Hematopoietic multipotent progenitor cell treated with erythropoietin and hydrocortisone succinate and interleukin-3 and kit ligand, for 8 days (in vitro differentiated cells): ENCODE results near the gene CALN1.
"Not testable (repeated sequence)": the region's sequence is repeated elsewhere in the genome, so short reads cannot be mapped to it uniquely, and the experiment has no call there.

Source experiments
- DNase-seq: peaks from one replicate; pipeline ENCODE4 v3.0.0-alpha.2; 2015

Gene CALN1

DNA sequence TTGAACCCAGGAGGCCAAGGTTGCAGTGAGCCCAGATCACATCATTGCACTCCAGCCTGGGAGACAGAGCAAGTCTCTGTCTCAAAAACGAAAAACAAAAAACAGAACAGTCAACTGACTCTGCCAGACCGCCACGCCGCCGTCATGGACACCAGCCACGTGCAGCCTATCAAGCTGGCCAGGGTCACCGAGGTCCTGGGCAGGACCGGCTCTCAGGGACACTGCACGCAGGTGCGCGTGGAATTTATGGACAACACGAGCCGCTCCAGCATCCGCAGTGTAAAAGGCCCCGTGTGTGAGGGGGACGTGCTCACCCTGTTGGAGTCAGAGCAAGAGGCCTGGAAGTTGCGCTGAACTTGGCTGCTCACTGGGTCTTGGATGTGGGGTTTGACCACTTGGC lies 470.0 kb downstream of the CALN1 start:
- no peak for DNase-seq

GRCh38 chr7:71937840-71938371 lies 474.2 kb downstream of the CALN1 start:
- no peak for DNase-seq

- no peak for DNase-seq
Observed at GRCh38 chr7:71935674-71936073, 476.5 kb downstream of the CALN1 start.

DNA sequence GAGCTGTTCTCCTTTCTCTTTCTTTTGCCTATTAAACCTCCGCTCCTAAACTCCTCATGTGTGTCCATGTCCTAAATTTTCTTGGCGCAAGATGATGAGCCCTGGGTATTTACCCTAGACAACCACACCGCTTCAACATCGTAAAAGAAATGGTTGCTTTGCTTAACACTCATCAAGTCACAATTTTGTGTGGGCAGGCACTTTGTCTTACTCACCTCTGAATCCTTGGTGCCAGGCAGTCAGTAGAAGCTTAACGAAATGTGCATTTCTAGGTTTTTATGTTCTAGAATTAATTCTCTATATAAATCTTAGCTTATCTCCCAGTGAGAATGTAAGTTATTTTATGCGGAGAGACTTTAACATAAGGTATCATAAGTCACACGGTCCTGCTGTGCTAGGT lies 478.7 kb downstream of the CALN1 start:
- DNase-seq: no peak

DNA sequence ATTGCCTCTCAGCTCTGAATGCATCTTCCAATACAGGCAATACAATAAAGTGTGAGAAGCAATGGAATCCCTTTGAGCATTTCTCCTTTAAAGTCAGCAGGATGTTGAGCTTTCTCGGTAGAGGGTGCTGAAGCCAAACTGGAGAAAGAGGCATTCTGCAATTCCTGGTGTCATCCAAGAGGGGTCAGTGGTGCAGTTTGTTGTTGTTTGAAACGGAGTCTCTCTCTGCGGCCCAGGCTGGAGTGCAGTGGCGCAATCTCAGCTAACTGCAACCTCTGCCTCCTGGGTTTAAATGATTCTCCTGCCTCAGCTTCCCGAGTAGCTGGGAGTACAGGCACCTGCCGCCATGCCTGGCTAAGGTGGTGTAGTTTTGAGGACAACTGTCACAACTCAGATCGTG lies 486.5 kb downstream of the CALN1 start:
- DNase-seq: no peak

GRCh38 chr7:71914204-71914603 lies 497.9 kb downstream of the CALN1 start:
- DNase-seq: not testable (repeated sequence)

- no peak for DNase-seq
Observed at GRCh38 chr7:71912476-71912875, 499.7 kb downstream of the CALN1 start.

DNA sequence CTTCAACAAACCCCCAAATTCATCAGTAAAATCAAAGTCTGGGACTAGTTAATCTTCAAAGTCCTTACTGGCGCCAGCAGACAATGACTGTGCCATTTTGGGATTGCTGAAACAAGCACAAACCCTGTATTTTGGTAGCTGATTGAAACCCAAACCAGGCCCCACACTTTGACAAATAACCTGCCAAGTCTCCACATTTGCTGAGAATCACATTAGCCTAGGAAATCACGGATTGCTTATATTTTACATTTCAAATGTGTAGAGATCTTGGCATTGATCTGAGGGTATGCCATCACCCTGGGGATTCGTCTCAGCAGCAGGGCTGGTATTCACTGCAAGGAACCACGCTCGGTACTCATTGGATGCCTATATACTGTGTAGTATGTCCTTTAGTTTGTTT lies 501.1 kb downstream of the CALN1 start:
- no peak for DNase-seq

GRCh38 chr7:71905821-71906220 lies 506.3 kb downstream of the CALN1 start:
- DNase-seq: no peak

- no peak for DNase-seq
Observed at GRCh38 chr7:71904484-71904883, 507.7 kb downstream of the CALN1 start.

- no peak for DNase-seq
Observed at GRCh38 chr7:71900556-71900955, 511.6 kb downstream of the CALN1 start.

DNA sequence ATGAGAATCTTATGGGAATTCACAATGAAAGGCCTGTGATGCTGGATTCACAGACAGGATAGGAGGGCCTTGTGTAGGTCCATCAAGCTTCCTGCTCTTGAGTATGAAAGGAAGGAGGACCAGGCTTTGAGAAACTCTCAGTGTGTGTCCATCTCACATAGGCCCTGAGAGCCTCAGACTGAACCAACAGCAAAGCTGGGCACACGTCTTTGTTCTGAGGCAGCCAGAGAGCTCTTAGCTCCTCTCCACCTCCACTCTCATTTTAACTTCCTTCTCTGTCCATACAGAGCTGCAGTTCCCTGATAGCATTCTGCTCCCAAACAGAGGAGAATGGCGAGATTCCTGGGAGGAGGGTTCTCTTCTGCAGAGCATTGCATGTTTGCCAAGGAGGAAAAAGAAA lies 515.6 kb downstream of the CALN1 start:
- no peak for DNase-seq

GRCh38 chr7:71886046-71886445 lies 526.1 kb downstream of the CALN1 start:
- no peak for DNase-seq

GRCh38 chr7:71885487-71885886 lies 526.7 kb downstream of the CALN1 start:
- no peak for DNase-seq

DNA sequence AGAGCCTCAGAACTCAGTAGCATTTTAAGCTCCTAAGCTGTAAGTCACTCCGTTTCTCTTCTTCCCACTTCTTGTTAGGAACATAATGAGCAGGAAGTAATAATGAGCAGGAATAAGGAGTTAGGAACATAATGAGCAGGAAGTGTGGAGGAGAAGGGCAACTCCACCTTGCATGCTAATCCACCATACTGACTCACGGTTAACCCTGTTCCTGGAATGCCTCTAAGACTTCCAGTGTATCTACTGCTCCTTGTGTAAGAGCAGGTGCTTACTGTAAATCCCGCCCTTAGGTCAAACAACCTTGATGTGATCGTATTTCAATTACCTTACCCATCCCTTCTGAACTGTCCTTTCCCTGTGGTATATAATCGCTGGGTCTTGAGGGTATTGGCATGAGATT lies 528.7 kb downstream of the CALN1 start:
- no peak for DNase-seq

- DNase-seq: no peak
Observed at GRCh38 chr7:71871446-71871845, 540.7 kb downstream of the CALN1 start.

GRCh38 chr7:71870812-71871211 lies 541.3 kb downstream of the CALN1 start:
- DNase-seq: no peak

DNA sequence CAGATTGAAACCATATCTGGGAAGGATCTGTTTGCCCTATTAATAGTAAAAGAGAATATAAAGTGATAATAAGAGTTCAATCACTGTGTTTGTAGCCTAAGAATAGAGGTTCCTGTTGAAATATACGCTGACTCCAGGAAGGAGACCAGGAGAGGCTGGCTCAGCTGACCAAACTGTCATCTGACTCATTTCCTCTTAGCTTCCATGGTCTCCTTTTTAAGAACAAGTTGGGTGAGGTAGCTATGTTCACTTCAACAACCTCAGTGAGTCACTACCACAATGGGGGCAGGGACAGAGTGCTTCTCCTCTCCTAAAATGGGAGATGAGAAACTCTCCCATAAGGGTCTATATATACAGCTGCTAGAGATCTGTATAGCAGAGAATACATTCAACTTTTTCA lies 543.3 kb downstream of the CALN1 start:
- no peak for DNase-seq

DNA sequence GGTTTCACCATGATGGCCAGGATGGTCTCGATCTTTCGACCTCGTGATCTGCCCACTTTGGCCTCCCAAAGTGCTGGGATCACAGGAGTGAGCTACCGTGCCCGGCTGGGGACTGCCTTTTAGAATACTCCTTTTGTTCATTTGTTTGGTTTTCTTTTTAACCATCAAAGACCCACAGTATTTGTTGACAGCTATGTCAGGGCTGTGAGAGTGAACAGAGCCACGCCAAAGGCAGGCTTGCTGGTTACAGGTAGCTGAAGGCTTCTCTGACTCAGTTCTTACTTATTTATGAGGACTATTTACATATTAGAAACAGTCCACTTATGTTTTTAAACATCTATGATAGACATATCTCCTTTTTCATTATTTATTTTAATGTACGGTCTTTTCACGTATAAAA lies 544.5 kb downstream of the CALN1 start:
- DNase-seq: no peak

GRCh38 chr7:71865172-71865571 lies 547.0 kb downstream of the CALN1 start:
- DNase-seq: no peak

DNA sequence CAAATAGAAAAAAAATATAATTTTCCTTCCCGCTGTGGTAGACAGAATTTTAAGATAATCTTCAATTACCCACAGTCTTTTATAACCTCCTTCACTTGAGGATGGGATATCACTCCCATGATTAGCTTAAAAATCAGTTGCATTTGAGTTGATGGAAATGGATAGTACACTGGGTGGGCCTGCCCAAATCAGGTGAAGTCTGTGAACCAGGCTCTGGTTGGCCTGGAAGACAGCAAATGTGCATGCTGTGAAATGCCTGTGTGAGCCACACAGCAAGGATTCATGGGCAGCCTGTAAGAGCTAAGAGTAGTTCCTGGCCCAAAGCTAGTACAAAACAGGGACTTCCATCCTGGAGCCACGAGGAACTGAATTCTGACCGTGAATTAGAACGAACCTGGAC lies 548.0 kb downstream of the CALN1 start:
- no peak for DNase-seq

- DNase-seq: no peak
Observed at GRCh38 chr7:71860572-71860971, 551.6 kb downstream of the CALN1 start.

DNA sequence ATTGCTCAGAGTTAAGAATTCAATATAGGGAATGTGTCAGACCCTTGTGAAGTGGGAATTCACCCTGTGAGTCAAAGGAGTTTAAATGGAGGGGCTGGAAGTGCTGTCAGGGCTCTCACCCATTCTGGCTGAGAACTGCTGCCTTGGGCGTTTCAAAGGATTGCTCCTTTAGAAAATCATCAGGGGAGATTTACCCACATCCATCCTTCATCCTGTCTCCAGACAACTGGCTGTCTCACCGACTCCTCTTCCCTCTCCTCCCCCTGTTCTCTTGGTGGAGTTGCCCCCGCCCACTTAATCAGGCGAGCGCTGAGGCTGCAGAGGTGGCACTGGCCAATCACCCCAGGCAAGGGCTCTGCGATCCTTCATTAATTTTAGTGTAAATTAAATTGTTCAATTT lies 554.8 kb downstream of the CALN1 start:
- no peak for DNase-seq

DNA sequence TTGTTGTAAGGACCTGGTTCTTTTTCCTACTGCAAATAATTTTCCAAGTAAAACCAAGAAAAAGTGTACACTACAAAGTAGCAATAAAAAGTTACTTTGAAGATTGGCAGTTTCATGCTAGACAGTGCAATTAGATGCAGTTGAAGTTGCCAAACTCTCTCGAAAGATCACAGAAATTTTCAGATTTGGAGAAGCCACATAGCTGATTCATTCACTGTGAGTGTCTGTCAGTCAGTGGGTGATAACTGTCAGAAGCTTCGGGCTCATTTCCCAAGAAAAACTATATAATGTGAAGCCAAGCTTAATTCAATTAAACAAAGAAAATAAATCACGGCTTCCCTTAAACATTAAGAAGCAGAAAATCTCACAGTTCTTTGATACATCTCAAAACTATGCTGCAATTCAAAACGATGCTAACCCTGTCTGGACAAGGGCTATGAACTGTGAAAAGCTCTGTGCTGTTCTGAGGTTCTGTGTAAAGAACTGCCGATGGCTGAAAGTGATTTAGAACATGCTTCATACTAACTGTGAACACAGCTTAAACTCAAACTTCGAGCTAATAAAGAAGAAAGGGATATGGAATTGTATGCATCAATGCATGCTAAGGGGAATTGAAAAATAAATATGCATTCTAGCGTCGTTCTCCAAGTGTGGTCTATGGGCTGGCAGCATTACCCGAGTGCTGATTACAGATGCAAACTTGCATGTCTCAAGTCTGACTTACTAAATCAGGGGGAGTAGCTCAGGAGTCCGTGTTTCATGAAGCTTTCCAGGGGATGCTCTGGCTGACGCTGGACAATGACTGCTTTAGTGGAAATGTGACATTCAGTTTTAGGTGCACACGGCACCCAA lies 557.4 kb downstream of the CALN1 start:
- no peak for DNase-seq
